WTC11 (cell line): ENCODE data around the gene ARSA.

Source experiments
- GABPB1 ChIP-seq: sonication (generic); formaldehyde crosslinking; IDR thresholded peaks from 2 replicates; pipeline ENCODE4 v1.8.1; 2023; ENCODE audit warnings: mild to moderate bottlenecking, missing genetic modification reagents
- SOX15 ChIP-seq: fragments of 250-450 bp; sonication (Bioruptor Pico); IDR thresholded peaks from 2 replicates; pipeline ENCODE4 v1.9.0; 2021; ENCODE audit warnings: mild to moderate bottlenecking
- TF ChIP-seq, protein P1 (sequence below): fragments of 200-600 bp; IDR thresholded peaks from 2 replicates; pipeline ENCODE4 v1.8.0; 2022; ENCODE audit warnings: antibody characterized with exemption
- TF ChIP-seq, protein P2 (sequence below): sonication (generic); formaldehyde crosslinking; IDR thresholded peaks from 2 replicates; pipeline ENCODE4 v1.8.1; 2023; ENCODE audit warnings: mild to moderate bottlenecking, moderate library complexity, missing genetic modification reagents

DNA sequence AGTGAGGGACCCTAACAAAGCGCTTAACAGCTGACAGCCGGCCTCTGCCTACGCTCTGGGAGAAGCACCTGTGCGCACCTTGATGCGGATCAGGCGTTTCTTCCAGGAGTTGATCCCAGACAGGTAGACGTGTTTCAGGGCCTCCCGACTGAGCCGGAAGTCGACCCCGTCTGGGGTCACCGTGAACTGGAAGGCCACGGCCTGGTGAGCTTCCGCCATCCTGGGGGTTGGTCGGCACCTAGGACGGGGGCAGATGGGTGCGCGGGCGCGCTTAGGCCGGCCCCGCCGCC is 50.3 kb downstream of the ARSA start:
- TF ChIP-seq GABPB1: no peak
- no peak for TF ChIP-seq SOX15
- TF ChIP-seq, protein P1, sequence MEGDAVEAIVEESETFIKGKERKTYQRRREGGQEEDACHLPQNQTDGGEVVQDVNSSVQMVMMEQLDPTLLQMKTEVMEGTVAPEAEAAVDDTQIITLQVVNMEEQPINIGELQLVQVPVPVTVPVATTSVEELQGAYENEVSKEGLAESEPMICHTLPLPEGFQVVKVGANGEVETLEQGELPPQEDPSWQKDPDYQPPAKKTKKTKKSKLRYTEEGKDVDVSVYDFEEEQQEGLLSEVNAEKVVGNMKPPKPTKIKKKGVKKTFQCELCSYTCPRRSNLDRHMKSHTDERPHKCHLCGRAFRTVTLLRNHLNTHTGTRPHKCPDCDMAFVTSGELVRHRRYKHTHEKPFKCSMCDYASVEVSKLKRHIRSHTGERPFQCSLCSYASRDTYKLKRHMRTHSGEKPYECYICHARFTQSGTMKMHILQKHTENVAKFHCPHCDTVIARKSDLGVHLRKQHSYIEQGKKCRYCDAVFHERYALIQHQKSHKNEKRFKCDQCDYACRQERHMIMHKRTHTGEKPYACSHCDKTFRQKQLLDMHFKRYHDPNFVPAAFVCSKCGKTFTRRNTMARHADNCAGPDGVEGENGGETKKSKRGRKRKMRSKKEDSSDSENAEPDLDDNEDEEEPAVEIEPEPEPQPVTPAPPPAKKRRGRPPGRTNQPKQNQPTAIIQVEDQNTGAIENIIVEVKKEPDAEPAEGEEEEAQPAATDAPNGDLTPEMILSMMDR: no peak
- TF ChIP-seq, protein P2, sequence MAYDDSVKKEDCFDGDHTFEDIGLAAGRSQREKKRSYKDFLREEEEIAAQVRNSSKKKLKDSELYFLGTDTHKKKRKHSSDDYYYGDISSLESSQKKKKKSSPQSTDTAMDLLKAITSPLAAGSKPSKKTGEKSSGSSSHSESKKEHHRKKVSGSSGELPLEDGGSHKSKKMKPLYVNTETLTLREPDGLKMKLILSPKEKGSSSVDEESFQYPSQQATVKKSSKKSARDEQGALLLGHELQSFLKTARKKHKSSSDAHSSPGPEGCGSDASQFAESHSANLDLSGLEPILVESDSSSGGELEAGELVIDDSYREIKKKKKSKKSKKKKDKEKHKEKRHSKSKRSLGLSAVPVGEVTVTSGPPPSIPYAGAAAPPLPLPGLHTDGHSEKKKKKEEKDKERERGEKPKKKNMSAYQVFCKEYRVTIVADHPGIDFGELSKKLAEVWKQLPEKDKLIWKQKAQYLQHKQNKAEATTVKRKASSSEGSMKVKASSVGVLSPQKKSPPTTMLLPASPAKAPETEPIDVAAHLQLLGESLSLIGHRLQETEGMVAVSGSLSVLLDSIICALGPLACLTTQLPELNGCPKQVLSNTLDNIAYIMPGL (CRISPR knock-in tag): no peak
